GM23338 (cell line): ENCODE data around the gene EFHC2. TPM values are rescaled to one million over a fixed set of nuclear protein-coding genes. Genes with fewer than 3 reads are reported as not detected.

Experiments used
- ATAC-seq: fragments of 200-7000 bp; cut with Tn5 transposase; 3 replicates; pipeline ENCODE4 v1.9.1; 2020
- DNase-seq: peaks from one replicate; pipeline ENCODE4 v3.0.0-alpha.2; 2015; ENCODE audit warnings: low spot score
- H2AFZ ChIP-seq: fragments of 200-600 bp; sonication (generic); 2 replicates; pipeline ENCODE4 v1.8.0; 2016; ENCODE audit warnings: antibody characterized with exemption, mild to moderate bottlenecking, moderate library complexity
- H3F3A ChIP-seq: fragments of 200-600 bp; sonication (generic); replicated peaks from 2 replicates; pipeline ENCODE4 v1.8.0; 2017; ENCODE audit warnings: antibody characterized with exemption, mixed run types, low read depth
- H3K27ac ChIP-seq: fragments of 200-600 bp; sonication (generic); 2 replicates; pipeline ENCODE4 v1.6.1; 2016; ENCODE audit warnings: low read depth
- H3K27me3 ChIP-seq: fragments of 200-600 bp; sonication (generic); 2 replicates; pipeline ENCODE4 v1.8.0; 2016; ENCODE audit warnings: mild to moderate bottlenecking, mixed run types, moderate library complexity; ENCODE audit not compliant: insufficient read depth
- H3K36me3 ChIP-seq: fragments of 200-600 bp; sonication (generic); 2 replicates; pipeline ENCODE4 v1.8.0; 2016; ENCODE audit warnings: mild to moderate bottlenecking; ENCODE audit not compliant: insufficient read depth
- H3K4me1 ChIP-seq: fragments of 200-600 bp; sonication (generic); 2 replicates; pipeline ENCODE4 v1.8.0; 2016; ENCODE audit warnings: mild to moderate bottlenecking, moderate library complexity; ENCODE audit not compliant: insufficient read depth
- H3K4me2 ChIP-seq: fragments of 200-600 bp; sonication (generic); 2 replicates; pipeline ENCODE4 v1.7.1; 2017; ENCODE audit warnings: mixed run types
- H3K4me3 ChIP-seq: fragments of 200-600 bp; sonication (generic); 2 replicates; pipeline ENCODE4 v1.6.1; 2016; ENCODE audit warnings: mixed run types
- H3K79me2 ChIP-seq: fragments of 200-600 bp; sonication (generic); replicated peaks from 2 replicates; pipeline ENCODE4 v1.8.0; 2017; ENCODE audit warnings: mild to moderate bottlenecking; ENCODE audit not compliant: insufficient read depth
- H3K9me2 ChIP-seq: fragments of 200-600 bp; sonication (generic); 2 replicates; pipeline ENCODE4 v1.8.0; 2017; ENCODE audit not compliant: insufficient read depth
- H4K20me1 ChIP-seq: fragments of 200-600 bp; sonication (generic); replicated peaks from 2 replicates; pipeline ENCODE4 v1.8.0; 2017; ENCODE audit warnings: mild to moderate bottlenecking; ENCODE audit not compliant: insufficient read depth
- H3K27ac Mint-ChIP-seq: 2 replicates; pipeline ENCODE4 v1.8.0; 2020; ENCODE audit warnings: inconsistent platforms, mild to moderate bottlenecking, moderate library complexity, mixed read lengths
- H3K27me3 Mint-ChIP-seq: 3 replicates; pipeline ENCODE4 v1.8.0; 2022; ENCODE audit warnings: low read depth, mild to moderate bottlenecking, moderate library complexity, mixed read lengths, inconsistent platforms; ENCODE audit not compliant: insufficient read depth, poor library complexity
- H3K36me3 Mint-ChIP-seq: 3 replicates; pipeline ENCODE4 v1.8.0; 2021; ENCODE audit warnings: low read depth, mild to moderate bottlenecking, inconsistent platforms, moderate library complexity, mixed read lengths
- H3K4me1 Mint-ChIP-seq: 3 replicates; pipeline ENCODE4 v1.8.0; 2020; ENCODE audit warnings: mild to moderate bottlenecking, inconsistent platforms, mixed read lengths
- H3K4me3 Mint-ChIP-seq: 3 replicates; pipeline ENCODE4 v1.8.0; 2021; ENCODE audit warnings: moderate library complexity, mild to moderate bottlenecking, inconsistent platforms, mixed read lengths
- H3K9me3 Mint-ChIP-seq: 3 replicates; pipeline ENCODE4 v1.8.0; 2020; ENCODE audit warnings: moderate library complexity, mild to moderate bottlenecking, inconsistent platforms, mixed read lengths
- CREB1 ChIP-seq: fragments of 250-450 bp; sonication (Bioruptor Pico); IDR thresholded peaks from 2 replicates; pipeline ENCODE4 v1.5.0; 2020; ENCODE audit warnings: low read depth, mild to moderate bottlenecking, moderate library complexity
- ETS1 ChIP-seq: IDR thresholded peaks from 2 replicates; pipeline ENCODE4 v1.6.1; 2016; ENCODE audit warnings: antibody characterized with exemption
- EZH2 ChIP-seq: fragments of 200-600 bp; sonication (generic); IDR thresholded peaks from one replicate; pipeline ENCODE4 v1.8.0; 2017; ENCODE audit warnings: antibody characterized with exemption, mild to moderate bottlenecking, low read depth; ENCODE audit not compliant: unreplicated experiment
- EZH2phosphoT487 ChIP-seq: fragments of 200-600 bp; sonication (generic); IDR thresholded peaks from one replicate; pipeline ENCODE4 v1.8.1; 2018; ENCODE audit warnings: antibody characterized with exemption; ENCODE audit not compliant: unreplicated experiment
- JUNB ChIP-seq: IDR thresholded peaks from one replicate; pipeline ENCODE4 v1.6.1; 2016; ENCODE audit warnings: antibody characterized with exemption; ENCODE audit not compliant: unreplicated experiment
- NANOG ChIP-seq: IDR thresholded peaks from 2 replicates; pipeline ENCODE4 v1.6.1; 2016; ENCODE audit warnings: antibody characterized with exemption, borderline replicate concordance
- POLR2AphosphoS5 ChIP-seq: IDR thresholded peaks from 2 replicates; pipeline ENCODE4 v1.6.1; 2016; ENCODE audit warnings: antibody characterized with exemption, low read depth
- REST ChIP-seq: IDR thresholded peaks from one replicate; pipeline ENCODE4 v1.6.1; 2018; ENCODE audit warnings: antibody characterized with exemption; ENCODE audit not compliant: unreplicated experiment
- STAT1 ChIP-seq: IDR thresholded peaks from one replicate; pipeline ENCODE4 v1.6.1; 2016; ENCODE audit warnings: antibody characterized with exemption; ENCODE audit not compliant: unreplicated experiment
- ZNF114 ChIP-seq: fragments of 250-450 bp; sonication (Bioruptor Pico); IDR thresholded peaks from 2 replicates; pipeline ENCODE4 v1.5.0; 2020; ENCODE audit warnings: mild to moderate bottlenecking, moderate library complexity
- ZNF331 ChIP-seq: fragments of 250-450 bp; sonication (Bioruptor Pico); IDR thresholded peaks from 2 replicates; pipeline ENCODE4 v1.5.0; 2020; ENCODE audit warnings: low read depth, mild to moderate bottlenecking, moderate library complexity
- polyA plus RNA-seq: library from polyadenylated mRNA; unstranded; fragments of >200 nt; fragmentation: Nextera tagmentation; extraction: Ambion mirVana; gene quantifications from 2 replicates; pipeline ENCODE4 v1.2.1, GENCODE V29; 2016
- total RNA-seq: library from RNA; depleted of rRNA; stranded (reverse); fragments of >200 nt; shearing (Covaris generic); gene quantifications from 2 replicates; pipeline ENCODE4 v1.2.3, GENCODE V29; 2014
- TF ChIP-seq, protein P1 (sequence below): fragments of 250-450 bp; sonication (Bioruptor Pico); IDR thresholded peaks from 2 replicates; pipeline ENCODE4 v1.5.0; 2020; ENCODE audit warnings: mild to moderate bottlenecking, moderate library complexity
- TF ChIP-seq, protein P2 (sequence below), 2 experiments: fragments of 200-600 bp in 1 of 2; sonication (generic) in 1 of 2; conservative IDR thresholded peaks; 2 replicates each; pipeline versions ENCODE4 v1.5.1 to v1.6.1; 2016 to 2017; ENCODE audit warnings: antibody characterized with exemption in 2 of 2, low read depth in 2 of 2, mild to moderate bottlenecking in 2 of 2, moderate library complexity in 1 of 2

Gene EFHC2
- total and polyA plus RNA-seq, 2 experiments from 2014 or later: 3.1 to 3.2 TPM

- ATAC-seq: no peak
- no peaks in the 10 kb centered on the region; the same call in 2 of the 3 replicates for H3K9me3 Mint-ChIP-seq
- no peaks in the 10 kb centered on the region for H3K36me3 ChIP-seq
- H4K20me1 ChIP-seq: no peaks in the 10 kb centered on the region
- no peak overlapping the region for H3K27ac ChIP-seq
- H3K4me1 ChIP-seq: no peaks in the 10 kb centered on the region
- no peaks in the 10 kb centered on the region for H3K27me3 Mint-ChIP-seq
- H3K4me2 ChIP-seq: no peak overlapping the region
- no peaks in the 10 kb centered on the region for H3F3A ChIP-seq
- no peak overlapping the region for H3K4me3 Mint-ChIP-seq
- TF ChIP-seq JUNB: no peak
- TF ChIP-seq EZH2phosphoT487: no peak
- TF ChIP-seq STAT1: no peak
- no peak for TF ChIP-seq ZNF114 (CRISPR knock-in tag)
- no peak for TF ChIP-seq CREB1 (CRISPR knock-in tag)
- no peak for TF ChIP-seq ZNF331
- no peak for TF ChIP-seq ETS1
- TF ChIP-seq EZH2: no peak
- TF ChIP-seq NANOG: no peak
- TF ChIP-seq, protein P1, sequence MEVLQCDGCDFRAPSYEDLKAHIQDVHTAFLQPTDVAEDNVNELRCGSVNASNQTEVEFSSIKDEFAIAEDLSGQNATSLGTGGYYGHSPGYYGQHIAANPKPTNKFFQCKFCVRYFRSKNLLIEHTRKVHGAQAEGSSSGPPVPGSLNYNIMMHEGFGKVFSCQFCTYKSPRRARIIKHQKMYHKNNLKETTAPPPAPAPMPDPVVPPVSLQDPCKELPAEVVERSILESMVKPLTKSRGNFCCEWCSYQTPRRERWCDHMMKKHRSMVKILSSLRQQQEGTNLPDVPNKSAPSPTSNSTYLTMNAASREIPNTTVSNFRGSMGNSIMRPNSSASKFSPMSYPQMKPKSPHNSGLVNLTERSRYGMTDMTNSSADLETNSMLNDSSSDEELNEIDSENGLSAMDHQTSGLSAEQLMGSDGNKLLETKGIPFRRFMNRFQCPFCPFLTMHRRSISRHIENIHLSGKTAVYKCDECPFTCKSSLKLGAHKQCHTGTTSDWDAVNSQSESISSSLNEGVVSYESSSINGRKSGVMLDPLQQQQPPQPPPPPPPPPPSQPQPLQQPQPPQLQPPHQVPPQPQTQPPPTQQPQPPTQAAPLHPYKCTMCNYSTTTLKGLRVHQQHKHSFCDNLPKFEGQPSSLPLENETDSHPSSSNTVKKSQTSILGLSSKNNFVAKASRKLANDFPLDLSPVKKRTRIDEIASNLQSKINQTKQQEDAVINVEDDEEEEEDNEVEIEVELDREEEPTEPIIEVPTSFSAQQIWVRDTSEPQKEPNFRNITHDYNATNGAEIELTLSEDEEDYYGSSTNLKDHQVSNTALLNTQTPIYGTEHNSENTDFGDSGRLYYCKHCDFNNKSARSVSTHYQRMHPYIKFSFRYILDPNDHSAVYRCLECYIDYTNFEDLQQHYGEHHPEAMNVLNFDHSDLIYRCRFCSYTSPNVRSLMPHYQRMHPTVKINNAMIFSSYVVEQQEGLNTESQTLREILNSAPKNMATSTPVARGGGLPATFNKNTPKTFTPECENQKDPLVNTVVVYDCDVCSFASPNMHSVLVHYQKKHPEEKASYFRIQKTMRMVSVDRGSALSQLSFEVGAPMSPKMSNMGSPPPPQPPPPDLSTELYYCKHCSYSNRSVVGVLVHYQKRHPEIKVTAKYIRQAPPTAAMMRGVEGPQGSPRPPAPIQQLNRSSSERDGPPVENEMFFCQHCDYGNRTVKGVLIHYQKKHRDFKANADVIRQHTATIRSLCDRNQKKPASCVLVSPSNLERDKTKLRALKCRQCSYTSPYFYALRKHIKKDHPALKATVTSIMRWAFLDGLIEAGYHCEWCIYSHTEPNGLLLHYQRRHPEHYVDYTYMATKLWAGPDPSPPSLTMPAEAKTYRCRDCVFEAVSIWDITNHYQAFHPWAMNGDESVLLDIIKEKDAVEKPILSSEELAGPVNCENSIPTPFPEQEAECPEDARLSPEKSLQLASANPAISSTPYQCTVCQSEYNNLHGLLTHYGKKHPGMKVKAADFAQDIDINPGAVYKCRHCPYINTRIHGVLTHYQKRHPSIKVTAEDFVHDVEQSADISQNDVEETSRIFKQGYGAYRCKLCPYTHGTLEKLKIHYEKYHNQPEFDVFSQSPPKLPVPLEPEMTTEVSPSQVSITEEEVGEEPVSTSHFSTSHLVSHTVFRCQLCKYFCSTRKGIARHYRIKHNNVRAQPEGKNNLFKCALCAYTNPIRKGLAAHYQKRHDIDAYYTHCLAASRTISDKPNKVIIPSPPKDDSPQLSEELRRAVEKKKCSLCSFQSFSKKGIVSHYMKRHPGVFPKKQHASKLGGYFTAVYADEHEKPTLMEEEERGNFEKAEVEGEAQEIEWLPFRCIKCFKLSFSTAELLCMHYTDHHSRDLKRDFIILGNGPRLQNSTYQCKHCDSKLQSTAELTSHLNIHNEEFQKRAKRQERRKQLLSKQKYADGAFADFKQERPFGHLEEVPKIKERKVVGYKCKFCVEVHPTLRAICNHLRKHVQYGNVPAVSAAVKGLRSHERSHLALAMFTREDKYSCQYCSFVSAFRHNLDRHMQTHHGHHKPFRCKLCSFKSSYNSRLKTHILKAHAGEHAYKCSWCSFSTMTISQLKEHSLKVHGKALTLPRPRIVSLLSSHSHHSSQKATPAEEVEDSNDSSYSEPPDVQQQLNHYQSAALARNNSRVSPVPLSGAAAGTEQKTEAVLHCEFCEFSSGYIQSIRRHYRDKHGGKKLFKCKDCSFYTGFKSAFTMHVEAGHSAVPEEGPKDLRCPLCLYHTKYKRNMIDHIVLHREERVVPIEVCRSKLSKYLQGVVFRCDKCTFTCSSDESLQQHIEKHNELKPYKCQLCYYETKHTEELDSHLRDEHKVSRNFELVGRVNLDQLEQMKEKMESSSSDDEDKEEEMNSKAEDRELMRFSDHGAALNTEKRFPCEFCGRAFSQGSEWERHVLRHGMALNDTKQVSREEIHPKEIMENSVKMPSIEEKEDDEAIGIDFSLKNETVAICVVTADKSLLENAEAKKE: no peak
- TF ChIP-seq, protein P2, sequence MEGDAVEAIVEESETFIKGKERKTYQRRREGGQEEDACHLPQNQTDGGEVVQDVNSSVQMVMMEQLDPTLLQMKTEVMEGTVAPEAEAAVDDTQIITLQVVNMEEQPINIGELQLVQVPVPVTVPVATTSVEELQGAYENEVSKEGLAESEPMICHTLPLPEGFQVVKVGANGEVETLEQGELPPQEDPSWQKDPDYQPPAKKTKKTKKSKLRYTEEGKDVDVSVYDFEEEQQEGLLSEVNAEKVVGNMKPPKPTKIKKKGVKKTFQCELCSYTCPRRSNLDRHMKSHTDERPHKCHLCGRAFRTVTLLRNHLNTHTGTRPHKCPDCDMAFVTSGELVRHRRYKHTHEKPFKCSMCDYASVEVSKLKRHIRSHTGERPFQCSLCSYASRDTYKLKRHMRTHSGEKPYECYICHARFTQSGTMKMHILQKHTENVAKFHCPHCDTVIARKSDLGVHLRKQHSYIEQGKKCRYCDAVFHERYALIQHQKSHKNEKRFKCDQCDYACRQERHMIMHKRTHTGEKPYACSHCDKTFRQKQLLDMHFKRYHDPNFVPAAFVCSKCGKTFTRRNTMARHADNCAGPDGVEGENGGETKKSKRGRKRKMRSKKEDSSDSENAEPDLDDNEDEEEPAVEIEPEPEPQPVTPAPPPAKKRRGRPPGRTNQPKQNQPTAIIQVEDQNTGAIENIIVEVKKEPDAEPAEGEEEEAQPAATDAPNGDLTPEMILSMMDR (conservative IDR thresholded peaks at IDR 0.05; ENCODE audit: low read depth in 2 of 2): no peak
- no peak for TF ChIP-seq POLR2AphosphoS5
- TF ChIP-seq REST: no peak
- DNase-seq: no peak
- H3K4me3 ChIP-seq: no peak overlapping the region
- no peaks in the 10 kb centered on the region for H3K9me2 ChIP-seq
- H3K36me3 Mint-ChIP-seq: no peaks in the 10 kb centered on the region
- no peaks in the 10 kb centered on the region for H3K79me2 ChIP-seq
- H3K27ac Mint-ChIP-seq: no peak overlapping the region
- no peaks in the 10 kb centered on the region for H3K27me3 ChIP-seq
- no peaks in the 10 kb centered on the region; the same call in 2 of the 3 replicates for H3K4me1 Mint-ChIP-seq
- H2AFZ ChIP-seq: no peak overlapping the region
Observed at GRCh38 chrX:44392767-44393166, 49.3 kb upstream of the EFHC2 start.
